Right forelimb (tissue), 1 donor: Measurements from ENCODE around the gene MGMT.
"Not testable (repeated sequence)": the region's sequence is repeated elsewhere in the genome, so short reads cannot be mapped to it uniquely, and the experiment has no call there.

Experiments used
- DNase-seq: peaks from one replicate; pipeline ENCODE4 v3.0.0-alpha.2; 2018

Gene MGMT

DNA sequence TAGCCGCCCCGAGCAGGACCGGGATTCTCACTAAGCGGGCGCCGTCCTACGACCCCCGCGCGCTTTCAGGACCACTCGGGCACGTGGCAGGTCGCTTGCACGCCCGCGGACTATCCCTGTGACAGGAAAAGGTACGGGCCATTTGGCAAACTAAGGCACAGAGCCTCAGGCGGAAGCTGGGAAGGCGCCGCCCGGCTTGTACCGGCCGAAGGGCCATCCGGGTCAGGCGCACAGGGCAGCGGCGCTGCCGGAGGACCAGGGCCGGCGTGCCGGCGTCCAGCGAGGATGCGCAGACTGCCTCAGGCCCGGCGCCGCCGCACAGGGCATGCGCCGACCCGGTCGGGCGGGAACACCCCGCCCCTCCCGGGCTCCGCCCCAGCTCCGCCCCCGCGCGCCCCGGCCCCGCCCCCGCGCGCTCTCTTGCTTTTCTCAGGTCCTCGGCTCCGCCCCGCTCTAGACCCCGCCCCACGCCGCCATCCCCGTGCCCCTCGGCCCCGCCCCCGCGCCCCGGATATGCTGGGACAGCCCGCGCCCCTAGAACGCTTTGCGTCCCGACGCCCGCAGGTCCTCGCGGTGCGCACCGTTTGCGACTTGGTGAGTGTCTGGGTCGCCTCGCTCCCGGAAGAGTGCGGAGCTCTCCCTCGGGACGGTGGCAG is at the start of gene MGMT:
Gene MGMT, plus strand, starts transcription at position 539 of the 656 bp plus-strand sequence.
- peak; percentile 97 for DNase-seq

GRCh38 chr10:129417870-129418269 is 49.2 kb upstream of the MGMT start:
- peak; percentile 74 for DNase-seq

GRCh38 chr10:129418496-129419225 is 48.4 kb upstream of the MGMT start:
- no peak for DNase-seq

GRCh38 chr10:129419397-129419796 is 47.6 kb upstream of the MGMT start:
- no peak for DNase-seq

GRCh38 chr10:129421399-129422010 is 45.5 kb upstream of the MGMT start:
- peak; percentile 34 for DNase-seq

DNA sequence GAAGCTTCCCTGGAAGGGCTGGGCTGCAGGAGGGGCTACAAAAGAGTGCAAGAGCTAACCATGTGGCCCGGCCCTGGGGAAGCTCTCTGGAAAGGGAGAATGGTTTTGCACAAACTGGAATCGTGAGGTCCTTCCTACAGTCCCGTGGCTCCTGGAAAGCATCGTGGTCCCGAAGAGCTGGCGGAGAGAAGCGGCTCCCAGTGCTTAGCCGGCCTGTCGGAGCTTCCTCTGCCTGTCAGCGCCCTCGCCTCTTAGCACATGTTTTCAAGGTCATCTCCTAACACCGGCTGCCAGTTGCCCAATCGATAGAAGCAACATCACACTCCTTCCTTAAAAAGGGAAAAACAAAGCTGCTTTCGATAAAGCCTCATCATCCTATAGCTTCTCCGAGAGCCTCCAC is 42.1 kb upstream of the MGMT start:
- DNase-seq, result no peak

- no peak for DNase-seq
Measured at GRCh38 chr10:129426606-129427005, 40.4 kb upstream of the MGMT start.

- DNase-seq, result no peak
Measured at GRCh38 chr10:129433266-129433665, 33.8 kb upstream of the MGMT start.

DNA sequence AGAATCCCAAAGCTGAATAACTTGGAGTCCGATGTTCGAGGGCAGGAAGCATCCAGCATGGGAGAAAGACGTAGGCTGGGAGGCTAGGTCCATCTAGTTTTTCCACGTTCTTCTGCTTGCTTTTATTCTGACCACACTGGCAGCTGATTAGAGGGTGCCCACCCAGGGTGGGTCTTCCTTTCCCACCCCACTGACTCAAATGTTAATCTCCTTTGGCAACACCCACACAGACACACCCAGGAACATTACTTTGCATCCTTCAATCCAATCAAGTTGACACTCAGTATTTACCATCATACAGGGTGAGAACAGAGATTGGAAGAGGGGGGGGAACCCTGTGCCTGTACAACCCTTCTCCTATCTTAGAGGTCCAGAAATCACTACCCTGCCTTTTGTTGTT is 31.3 kb upstream of the MGMT start:
- DNase-seq, result not testable (repeated sequence)

DNA sequence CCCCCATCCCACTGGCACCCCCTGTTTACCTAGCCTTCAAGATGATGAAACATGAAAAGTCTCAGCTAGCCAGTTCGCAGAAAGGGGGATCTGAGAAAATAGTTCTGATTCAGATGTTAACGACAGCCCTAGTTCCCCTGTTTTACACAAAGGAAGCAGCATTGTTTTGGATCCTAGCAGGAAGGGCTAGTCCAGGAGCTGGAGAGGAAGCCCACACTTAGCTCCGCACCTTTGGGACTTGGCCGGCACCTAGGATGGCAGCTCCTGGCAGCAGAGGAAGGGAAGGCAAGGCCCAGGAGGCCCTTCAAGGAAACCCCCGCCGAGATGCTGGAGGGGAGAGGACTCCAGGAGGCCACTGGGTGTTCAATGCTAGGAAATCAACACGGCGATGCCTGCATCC is 29.0 kb upstream of the MGMT start:
- DNase-seq, result no peak

DNA sequence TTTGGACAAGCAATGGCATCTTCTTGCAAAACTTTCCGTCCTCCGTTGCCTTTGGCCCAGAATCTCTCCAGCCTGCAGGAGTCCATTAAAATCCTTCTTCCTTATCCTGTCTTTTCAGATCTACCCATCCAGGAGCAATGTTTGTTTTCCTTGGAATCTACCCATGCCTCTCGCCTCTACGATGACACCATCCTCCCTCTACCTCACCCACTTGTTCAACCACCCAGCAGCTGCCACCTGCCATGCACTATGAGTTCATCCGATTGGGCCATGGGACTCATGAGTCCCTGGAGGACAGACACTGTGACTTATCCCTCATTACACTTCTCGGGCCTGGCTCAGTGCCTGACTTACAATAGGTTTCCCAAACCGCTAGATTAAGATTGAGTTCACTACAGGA is 26.8 kb upstream of the MGMT start:
- DNase-seq, result no peak

DNA sequence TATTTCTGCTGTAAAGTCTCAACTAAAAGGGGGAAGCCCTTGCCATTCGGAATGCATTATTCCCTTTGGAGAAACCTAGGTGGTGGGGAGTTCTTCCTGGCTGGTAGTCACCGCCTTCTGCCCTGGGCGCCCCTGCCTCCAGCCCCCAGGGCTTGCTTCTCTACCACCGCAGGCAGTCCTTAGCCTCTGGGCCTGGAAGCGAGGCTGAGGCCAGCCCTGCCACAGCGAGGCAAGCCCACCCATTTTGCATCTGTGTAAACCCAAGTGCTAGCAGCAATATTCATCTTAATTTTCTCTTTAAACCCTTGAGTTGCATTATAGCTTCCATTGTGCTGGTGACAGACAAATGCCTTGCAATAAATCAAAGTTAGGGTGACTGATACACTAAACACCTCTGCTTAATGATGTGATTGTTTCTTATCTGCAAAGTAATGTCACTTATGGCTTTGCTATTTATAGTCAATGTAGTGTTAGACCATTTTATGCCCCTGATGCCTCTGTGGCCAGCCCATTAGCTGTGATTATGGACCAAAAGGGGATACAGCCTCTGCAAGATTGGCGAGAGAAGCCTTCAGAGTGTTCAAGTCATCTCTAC is 26.2 kb upstream of the MGMT start:
- no peak for DNase-seq

GRCh38 chr10:129441372-129442009 is 25.6 kb upstream of the MGMT start:
- no peak for DNase-seq

DNA sequence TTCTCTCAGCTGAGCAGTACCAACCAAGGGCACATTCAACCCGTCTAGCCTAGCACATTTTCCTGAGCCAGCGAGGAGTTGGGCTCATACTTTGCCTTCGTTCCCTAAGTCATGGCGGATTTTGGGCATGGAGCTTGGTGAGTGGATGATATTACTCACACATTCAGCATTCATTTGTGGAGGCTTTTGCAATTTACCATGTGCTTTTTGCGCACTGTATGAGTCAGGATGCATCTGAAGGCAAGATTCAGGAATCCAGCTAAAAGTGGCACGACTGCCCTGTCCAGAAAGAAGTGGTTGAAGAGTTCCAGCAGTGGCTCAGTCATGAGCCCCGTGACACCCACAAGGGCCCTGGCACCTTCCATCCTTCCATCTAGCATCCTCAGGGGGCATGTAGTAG is 24.2 kb upstream of the MGMT start:
- no peak for DNase-seq

DNA sequence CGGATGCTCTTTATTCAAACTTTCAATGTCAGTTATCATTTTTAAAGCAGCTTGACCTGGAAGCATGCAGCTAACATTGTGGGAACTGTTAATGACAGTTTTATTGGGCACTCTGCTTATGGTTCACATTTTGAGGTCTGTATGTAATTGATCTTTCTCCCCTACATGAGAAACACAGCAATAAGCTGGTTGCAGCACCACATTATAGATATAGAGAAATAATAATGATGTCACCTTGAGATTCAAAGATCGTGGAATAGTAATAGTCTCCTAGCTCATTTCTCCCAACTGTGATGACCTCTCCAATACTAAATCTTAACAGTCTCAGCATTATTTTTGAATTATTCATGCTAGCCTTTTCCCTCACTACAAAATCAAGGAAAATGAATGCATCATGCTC is 22.7 kb upstream of the MGMT start:
- DNase-seq, result no peak

GRCh38 chr10:129445436-129446182 is 21.4 kb upstream of the MGMT start:
- no peak for DNase-seq

DNA sequence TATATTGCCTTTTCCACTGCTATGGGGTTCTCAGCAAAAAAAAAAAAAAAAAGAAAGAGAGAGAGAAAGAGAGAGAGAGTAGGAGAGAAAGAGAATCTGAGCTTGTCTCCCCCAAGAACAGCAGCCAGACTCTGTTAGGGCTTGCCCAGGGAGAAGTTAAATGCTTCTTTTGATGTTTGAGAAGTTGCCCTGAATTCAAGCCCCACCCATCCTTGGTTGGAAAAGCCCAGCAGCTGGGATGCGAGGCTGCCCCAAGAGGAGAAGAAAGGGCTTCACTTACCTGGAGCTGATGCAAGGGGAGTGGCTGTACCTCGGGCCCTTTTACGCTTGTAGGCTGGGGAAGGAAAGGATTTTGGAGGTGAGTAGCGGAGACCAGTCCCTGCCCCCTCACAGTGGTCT is 20.9 kb upstream of the MGMT start:
- DNase-seq, result no peak

DNA sequence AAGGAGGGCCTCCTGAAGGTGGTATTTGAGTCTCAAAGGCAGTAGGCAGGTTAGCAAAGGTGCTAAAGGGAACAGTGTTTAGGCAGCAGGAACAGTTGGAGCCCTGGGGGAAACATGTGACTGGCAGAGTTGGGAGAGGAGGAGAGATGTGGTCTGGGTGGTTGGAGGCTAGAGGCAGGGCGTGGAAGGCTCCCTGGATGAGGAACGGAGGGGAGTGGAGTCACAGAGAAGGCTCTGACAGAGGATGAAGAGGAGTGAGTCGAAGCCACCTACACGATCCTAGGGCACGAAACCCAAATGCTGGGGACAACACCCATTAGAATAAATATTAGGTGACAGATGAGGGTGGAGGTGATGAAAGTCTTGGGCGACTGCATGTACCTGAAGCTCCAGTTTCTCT is 19.6 kb upstream of the MGMT start:
- DNase-seq, result no peak

DNA sequence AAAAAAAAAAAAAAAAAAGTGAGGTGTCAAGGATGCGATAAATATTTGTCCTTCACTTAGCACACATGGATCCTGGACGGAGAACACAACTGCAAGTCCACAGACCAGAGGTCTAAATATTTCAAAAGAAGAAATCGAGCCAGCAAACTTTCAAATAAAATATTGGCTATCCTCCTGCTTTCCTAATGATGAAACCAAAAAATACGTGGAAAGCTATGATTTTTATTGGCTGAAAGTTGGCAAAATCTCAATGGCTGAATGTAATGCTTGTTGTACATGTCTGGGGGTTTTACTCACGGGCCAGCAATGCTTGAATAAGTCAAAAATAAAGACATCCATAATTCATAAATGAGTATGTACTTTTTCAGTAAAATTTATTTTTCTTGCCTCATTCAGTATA is 19.0 kb upstream of the MGMT start:
- no peak for DNase-seq

DNA sequence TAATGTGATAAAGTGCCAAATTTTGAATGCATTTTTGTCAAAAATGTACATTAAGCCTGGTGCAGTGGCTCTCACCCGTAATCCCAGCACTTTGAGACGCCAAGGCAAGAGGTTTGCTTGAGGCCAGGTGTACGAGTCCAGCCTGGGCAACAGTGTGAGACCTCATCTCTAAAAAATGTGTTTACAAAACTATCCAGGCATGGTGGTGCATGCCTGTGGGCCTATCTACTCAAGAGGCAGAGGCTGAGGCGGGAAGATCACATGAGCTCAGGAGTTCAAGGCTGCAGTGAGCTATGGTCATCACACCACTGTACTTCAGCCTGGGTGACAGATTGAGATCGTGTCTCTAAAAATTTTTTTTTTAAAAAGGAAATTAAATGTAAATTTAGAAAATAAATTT is 18.5 kb upstream of the MGMT start:
- no peak for DNase-seq

DNA sequence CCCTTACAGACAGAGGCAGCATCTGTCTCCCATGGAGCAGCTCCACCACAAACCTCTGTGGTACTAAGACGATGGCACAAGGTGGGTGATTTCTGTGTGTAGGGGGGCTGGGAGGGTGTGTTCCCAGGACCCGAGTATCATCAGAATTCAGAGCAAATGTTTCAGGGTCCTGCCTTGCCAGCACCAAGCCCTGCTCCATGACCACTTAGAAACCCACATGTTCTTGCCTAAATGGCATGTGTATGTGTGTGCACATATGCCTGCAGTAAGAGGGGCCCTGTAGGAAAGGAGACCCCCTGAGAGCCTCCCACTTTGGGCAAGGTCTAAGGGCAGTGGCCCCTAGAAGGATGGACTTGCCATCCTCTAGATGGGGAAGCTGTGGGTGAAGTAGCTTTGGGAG is 17.1 kb upstream of the MGMT start:
- no peak for DNase-seq

DNA sequence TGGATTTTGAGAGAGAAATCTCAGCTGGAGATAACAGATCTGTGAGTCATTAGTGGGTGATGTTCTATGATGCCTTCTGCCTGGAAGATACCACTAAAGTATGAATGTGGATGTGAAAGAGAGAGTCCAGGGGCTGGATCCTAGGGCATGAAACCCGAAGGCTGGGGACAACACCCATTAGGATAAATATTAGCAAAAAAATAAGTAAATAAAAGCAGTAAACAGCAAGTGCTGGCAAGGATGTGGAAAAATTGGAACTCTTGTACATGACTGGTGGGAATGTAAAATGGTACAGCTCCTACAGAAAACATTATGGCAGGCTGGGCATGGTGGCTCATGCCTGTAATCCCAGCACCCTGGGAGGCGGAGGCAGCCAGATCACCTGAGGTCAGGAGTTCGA is 16.6 kb upstream of the MGMT start:
- no peak for DNase-seq

DNA sequence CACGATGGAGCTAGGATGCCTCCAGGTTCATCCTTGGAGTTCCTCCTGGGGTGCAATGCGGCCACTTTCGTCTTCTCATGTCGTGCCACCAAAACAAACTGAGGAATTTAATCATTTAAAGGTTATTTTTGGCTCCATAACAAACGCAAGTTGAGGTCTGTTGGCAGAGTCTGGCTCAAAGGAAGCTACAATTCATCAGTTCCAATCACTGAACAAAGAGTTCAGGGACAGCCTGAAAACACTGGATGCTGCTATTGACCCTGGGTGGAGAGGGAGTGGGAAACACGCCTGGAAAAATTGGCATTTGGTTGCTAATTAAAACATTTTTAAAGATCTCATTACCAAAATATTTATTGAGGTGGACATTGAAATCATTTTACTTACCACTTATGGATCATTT is 11.4 kb upstream of the MGMT start:
- DNase-seq, result no peak
